Motor neuron (in vitro differentiated cells): Measurements from ENCODE around the gene TMEM41B. TPM values are rescaled to one million over a fixed set of nuclear protein-coding genes. Genes with fewer than 3 reads are reported as not detected.
A peak's percentile ranks its signal among the peaks of the same experiment; 100 is the strongest.
"Not testable (repeated sequence)": the region's sequence is repeated elsewhere in the genome, so short reads cannot be mapped to it uniquely, and the experiment has no call there.

ENCODE experiments used
- ATAC-seq, 8 experiments: fragments of 200-7000 bp; cut with Tn5 transposase; replicated peaks in 6 of 8; 2 replicates each; pipeline ENCODE4 v1.8.0; 2021; ENCODE audit warnings: mild to moderate bottlenecking in 8 of 8, moderate library complexity in 8 of 8
- H3K27ac ChIP-seq, 2 donors: fragments of 250-450 bp; sonication (Bioruptor Pico); 2 replicates each; pipeline ENCODE4 v1.9.0; 2021; ENCODE audit warnings: antibody characterized with exemption in 2 of 2, mild to moderate bottlenecking in 2 of 2, moderate library complexity in 1 of 2
- H3K4me1 ChIP-seq, 2 donors: fragments of 250-450 bp; sonication (Bioruptor Pico); replicated peaks in 1 of 2; 2 replicates each; pipeline ENCODE4 v1.6.1; 2021; ENCODE audit warnings: antibody characterized with exemption in 2 of 2, mild to moderate bottlenecking in 2 of 2, moderate library complexity in 1 of 2
- H3K4me3 ChIP-seq, 5 donors: fragments of 250-450 bp; sonication (Bioruptor Pico); 2 replicates each; pipeline ENCODE4 v1.9.0; 2021; ENCODE audit warnings: antibody characterized with exemption in 5 of 5, mild to moderate bottlenecking in 5 of 5, moderate library complexity in 4 of 5
- WGBS, 10 experiments: fragments of 450-650 bp; shearing (Covaris generic); methylation state at CpG; one replicate each; pipeline ENCODE4 v1.0.0; 2022; 5-methylcytosine and 5-hydroxymethylcytosine counted together
- in situ Hi-C, 9 experiments: fragments of 400-800 bp; cut with MboI; loops; one replicate each; pipeline ENCODE4 v1.15.0; 2021; ENCODE audit warnings: low sequenced_read_pairs in 9 of 9, low pct_unique_long_range_greater_than_20kb in 2 of 9; ENCODE audit not compliant: unreplicated experiment in 9 of 9
- total RNA-seq, 8 experiments: library from RNA; unstranded; fragments of 300-600 nt; gene quantifications; 2 replicates each; pipeline versions ENCODE4 v1.2.3 to v1.2.4, GENCODE V29; 2022

Gene TMEM41B, protein sequence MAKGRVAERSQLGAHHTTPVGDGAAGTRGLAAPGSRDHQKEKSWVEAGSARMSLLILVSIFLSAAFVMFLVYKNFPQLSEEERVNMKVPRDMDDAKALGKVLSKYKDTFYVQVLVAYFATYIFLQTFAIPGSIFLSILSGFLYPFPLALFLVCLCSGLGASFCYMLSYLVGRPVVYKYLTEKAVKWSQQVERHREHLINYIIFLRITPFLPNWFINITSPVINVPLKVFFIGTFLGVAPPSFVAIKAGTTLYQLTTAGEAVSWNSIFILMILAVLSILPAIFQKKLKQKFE
- 10 to 100 TPM; 27.7 to 41.6 (median 30.4) TPM for total RNA-seq

DNA sequence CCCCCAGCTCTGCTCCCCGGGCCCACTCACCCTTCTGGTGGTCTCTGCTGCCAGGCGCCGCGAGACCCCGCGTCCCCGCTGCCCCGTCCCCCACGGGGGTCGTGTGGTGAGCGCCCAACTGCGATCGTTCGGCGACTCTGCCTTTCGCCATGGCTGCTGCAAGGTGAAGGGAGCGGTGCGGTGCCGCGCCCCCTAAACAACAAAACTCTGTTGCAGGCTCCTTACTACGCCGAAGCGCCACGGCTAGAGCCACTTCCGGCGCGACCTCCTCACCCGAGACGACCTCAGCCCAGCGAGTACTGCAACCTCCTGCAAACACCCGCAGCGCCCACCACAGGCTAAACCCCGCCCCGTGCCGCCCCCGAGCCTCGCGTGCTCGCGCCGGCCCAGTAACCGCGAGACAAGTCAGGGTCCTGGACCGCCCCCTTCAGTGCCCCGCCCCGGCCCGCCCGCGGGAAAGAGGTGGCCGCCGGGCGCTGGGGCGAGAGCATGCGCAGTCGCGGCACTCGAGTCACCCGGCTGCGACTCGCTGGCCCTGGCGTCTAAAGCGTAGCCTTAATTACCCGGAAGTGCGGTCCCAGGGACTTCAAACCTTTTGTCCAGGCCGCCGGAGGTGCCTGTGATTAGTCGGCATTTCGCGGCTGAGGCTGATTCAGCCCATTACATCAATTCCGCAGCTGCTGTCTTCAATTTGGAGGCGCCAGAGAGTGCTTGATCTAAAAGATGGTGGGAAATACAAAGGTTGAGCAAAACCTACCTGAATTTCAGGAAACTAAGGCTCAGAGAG is at the start of gene TMEM41B:
TSS of gene TMEM41B (minus strand) at position 303 of the 787 bp plus-strand sequence. CDS start at position 151, 152 bp downstream.
- peaks cover 7 to 17% of the 10 kb centered on the region in 2 donors for H3K4me1 ChIP-seq
- ATAC-seq, result peak; percentile 93 to 97 (median 96)
- peak within 1 kb of the TSS; percentile 62 to 88 (median 84) for H3K4me3 ChIP-seq
- in situ Hi-C loops, result no loop called here
- WGBS, 10 experiments, result 0% methylated on average over 1 to 5 of the region's 71 CpGs; no CpG with 5 or more reads in 4 of the 10 experiments
- H3K27ac ChIP-seq, result peak within 1 kb of the TSS; percentile 90 to 95

DNA sequence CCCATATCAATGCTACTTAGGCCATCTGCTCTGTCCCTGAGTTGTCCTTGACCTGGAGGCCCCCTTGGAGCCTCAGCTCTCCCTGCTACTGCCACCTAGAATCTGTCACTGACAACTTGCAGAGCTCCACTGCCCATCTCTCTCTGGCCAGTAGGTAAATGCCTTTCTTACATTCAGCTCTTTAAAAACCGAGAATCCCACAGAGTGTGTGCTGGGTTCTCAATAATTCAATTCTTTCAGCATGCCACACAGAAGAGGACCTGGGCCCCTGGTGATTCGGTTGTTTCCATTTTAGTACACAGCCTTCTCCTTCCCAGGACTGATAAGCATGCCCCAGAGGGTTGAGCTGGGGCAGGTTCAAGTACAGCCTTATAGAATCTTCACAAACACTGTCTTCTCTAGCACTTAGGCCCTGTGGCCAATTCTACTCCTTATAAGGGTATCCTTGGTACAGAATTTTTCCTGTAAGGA is 48.0 kb upstream of the TMEM41B start:
- WGBS, 10 experiments, result 80 to 100% (median 86%) methylated on average over 1 to 2 of the region's 2 CpGs; no CpG with 5 or more reads in 5 of the 10 experiments
- in situ Hi-C loops, result no loop called here
- H3K27ac ChIP-seq, result peak overlapping the region in 1 of 2 donors; percentile 32
- no peak for ATAC-seq
- H3K4me1 ChIP-seq, result peaks cover 15% of the 10 kb centered on the region in 2 donors
- H3K4me3 ChIP-seq, result no peak overlapping the region

DNA sequence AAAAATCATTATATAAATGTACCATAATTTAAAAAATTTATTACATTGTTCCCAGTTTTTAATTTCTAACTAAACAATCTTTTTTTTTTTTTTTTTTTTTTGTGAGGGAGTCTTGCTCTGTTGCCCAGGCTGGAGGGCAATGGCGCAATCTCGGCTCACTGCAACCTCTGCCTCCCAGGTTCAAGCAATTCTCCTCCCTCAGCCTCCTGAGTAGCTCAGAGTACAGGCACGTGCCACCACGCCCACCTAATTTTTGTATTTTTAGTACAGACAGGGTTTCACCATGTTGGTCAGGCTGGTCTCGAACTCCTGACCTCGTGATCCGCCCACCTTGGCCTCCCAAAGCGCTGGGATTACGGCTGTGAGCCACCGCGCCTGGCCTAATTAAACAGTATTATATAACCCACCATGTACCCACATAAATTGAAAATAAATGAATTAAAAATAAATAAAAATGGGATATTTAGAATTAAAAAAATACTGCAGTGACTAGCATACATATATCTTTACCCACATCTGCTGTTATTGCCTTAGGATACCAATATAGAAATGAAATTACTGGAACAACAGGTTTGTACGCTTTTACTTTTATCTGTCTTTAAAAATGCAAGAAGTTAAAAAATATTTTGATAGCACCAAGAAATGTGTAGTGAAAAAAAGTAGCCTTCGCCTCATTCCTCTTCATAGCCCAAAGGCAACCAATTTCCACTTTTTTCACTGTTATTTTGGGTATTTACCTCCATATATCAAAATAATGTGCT is 46.6 kb upstream of the TMEM41B start:
- ATAC-seq, H3K27ac ChIP-seq, H3K4me3 ChIP-seq, in situ Hi-C loops: not testable (repeated sequence)
- 77 to 98% (median 93%) methylated on average over 3 to 13 of the region's 13 CpGs for WGBS, 10 experiments
- H3K4me1 ChIP-seq, result peaks cover 15% of the 10 kb centered on the region in 2 donors

DNA sequence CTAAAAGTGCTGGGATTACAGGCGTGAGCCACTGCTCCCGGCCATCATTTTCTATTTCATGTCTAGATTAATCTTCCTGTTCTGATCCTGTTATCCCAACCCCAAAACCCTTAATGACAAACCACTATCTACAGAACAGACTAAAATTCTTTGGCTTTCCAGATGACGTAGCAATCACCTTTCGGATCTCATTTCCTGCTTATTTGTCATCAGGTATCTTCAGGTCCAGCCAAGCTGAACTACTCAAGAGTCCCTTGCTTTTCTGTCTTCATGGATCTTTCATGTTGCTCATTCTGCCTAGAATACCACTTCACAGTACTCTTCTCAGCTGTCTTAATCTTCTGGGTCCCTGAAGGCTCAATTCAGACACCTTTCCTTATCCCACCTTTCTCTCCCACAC is 42.6 kb upstream of the TMEM41B start:
- peaks cover 0 to 2% of the 10 kb centered on the region in 2 donors for H3K4me1 ChIP-seq
- no peak overlapping the region for H3K27ac ChIP-seq
- no peak for ATAC-seq
- 72 to 100% (median 94%) methylated on average over 1 to 4 of the region's 4 CpGs; no CpG with 5 or more reads in 2 of the 10 experiments for WGBS, 10 experiments
- H3K4me3 ChIP-seq, result no peak overlapping the region
- in situ Hi-C loops, result no loop called here

DNA sequence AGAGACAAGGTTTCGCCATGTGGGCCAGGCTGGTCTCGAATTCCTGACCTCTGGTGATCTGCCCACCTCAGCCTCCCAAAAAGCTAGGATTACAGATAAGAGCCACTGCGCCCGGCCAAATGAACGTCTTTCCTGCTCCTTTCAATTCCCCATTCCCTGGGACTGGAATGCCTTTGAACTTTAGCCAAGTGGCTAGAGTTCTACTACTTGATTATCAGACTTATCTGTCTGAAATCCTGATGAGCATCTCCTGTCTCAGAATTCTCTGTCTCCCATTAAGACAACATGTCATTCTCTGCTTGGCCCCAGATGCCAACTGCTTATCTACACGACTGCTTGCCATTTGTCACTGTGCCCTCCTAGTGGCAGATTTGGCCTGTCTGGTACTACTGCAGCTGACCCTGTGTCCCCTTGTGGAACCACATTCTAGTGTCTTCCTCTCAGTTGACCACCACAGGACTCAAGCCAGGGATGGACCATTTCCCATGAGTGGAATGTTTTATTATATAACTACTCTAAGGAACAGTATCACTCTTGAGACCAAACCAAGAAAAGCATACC is 37.0 kb upstream of the TMEM41B start:
- WGBS, 10 experiments, result 67 to 100% (median 83%) methylated on average over 1 to 6 of the region's 6 CpGs; no CpG with 5 or more reads in 4 of the 10 experiments
- no peak for ATAC-seq
- Histone ChIP-seq H3K4me3 (no peak overlapping the region), H3K27ac (no peak overlapping the region), H3K4me1 (no peaks in the 10 kb centered on the region)
- in situ Hi-C loops, result no loop called here

DNA sequence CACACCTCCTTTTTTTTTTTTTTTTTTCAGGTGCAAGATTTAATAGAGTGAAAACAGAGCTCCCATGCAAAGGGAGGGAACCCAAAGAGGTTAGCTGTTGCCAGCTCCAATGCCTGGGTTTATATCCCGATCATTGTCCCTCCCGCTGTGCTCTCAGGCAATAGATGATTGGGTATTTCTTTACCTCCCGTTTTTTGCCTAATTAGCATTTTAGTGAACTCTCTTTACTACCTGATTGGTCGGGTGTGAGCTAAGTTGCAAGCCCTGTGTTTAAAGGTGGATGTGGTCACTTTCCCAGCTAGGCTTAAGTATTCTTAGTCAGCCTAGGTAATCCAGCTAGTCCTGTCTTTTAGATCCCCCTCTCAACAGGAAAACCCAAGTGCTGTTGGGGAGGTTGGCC is 33.4 kb upstream of the TMEM41B start:
- H3K27ac ChIP-seq, H3K4me3 ChIP-seq, H3K4me1 ChIP-seq, ATAC-seq, in situ Hi-C loops: not testable (repeated sequence)
- WGBS, 10 experiments, result 20 to 100% (median 73%) methylated on average over 1 to 4 of the region's 4 CpGs

DNA sequence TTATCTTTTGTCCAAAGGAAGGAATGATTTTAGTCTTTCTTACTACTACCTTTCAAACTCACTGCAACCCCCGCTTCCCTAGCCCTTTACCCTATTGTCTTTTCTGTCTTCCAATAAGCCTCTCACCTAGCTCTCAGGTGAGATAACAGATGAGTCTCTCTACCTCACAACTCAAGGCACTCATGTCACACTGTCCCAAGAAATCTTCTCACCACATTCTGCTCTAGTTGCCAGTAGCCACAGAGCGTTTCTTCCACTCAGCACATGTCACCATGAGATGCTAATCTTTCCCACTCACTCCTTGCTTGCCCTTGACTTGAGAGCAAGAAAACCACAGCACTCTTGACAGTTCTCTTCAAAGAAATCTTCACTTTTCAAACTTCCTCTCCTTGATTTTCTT is 32.7 kb upstream of the TMEM41B start:
- no peak overlapping the region for H3K4me3 ChIP-seq
- peaks cover 0 to 3% of the 10 kb centered on the region in 2 donors for H3K4me1 ChIP-seq
- no peak overlapping the region for H3K27ac ChIP-seq
- ATAC-seq, result no peak
- in situ Hi-C loops, result no loop called here
- WGBS, 10 experiments, result 44 to 92% (median 86%) methylated on average over 1 to 2 of the region's 2 CpGs; no CpG with 5 or more reads in 2 of the 10 experiments

DNA sequence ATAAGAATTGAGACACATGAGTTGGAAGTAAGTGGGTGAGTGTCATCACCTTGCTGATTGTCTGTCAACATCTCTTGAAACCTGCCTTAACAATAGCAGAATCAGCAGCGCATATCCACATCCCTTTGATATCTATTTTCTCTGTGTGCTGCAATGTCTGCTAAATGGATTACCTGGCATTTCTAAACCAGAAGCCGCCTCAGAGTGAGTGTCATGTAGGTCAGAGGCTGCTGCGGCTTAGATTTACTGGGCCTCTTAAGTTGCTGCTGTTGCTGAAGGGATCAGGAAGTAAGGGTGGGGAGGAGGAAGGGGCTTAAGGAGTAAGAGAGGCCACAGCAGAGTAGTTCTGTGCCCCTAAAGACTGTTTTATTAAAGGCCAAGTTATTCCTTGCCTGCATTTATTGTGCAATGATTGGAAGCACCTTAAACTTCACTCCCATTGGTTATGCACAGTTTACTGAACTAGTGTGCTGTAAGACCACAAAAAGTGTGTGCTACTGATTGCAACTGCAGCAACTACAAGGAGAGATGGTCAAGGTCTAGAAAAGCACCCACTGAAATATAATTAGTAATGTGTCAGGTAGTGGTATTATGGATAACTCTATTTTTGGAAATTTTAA is 29.8 kb upstream of the TMEM41B start:
- H3K4me1 ChIP-seq, result peaks cover 0 to 3% of the 10 kb centered on the region in 2 donors
- no peak overlapping the region for H3K4me3 ChIP-seq
- H3K27ac ChIP-seq, result no peak overlapping the region
- peak in 1 of 8 experiments; percentile 10 for ATAC-seq
- in situ Hi-C loops, result no loop called here
- 50 to 100% (median 77%) methylated on average over 1 to 3 of the region's 3 CpGs; no CpG with 5 or more reads in 4 of the 10 experiments for WGBS, 10 experiments

DNA sequence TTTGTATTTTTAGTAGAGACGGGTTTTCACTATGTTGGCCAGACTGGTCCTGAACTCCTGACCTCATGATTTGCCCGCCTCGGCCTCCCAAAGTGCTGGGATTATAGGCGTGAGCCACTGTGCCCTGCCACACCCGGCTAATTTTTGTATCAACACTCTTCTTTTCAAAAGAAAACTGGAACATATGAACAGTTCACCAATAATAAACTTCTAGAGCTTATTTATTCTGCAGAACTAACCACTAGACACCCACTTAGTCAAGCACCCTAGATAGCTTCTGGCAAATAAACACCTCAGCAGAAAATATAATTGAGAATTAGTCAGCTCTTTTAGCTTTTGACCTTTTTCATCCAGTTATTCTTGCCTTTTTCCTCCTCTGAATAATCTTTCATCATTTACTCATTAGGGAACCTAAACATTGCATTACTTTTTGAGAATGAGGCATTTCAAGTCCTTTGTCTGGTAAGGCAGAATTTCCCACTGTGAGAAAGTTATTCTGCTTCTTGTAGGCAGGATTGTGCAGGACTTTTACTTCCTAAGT is 27.3 kb upstream of the TMEM41B start:
- Histone ChIP-seq H3K4me1 (peaks cover 0 to 3% of the 10 kb centered on the region in 2 donors), H3K4me3 (no peak overlapping the region), H3K27ac (no peak overlapping the region)
- 75 to 90% methylated on average over 2 to 5 of the region's 5 CpGs; no CpG with 5 or more reads in 8 of the 10 experiments for whole genome bisulfite sequencing, 10 experiments
- in situ Hi-C loops, result no loop called here
- no peak for ATAC-seq

DNA sequence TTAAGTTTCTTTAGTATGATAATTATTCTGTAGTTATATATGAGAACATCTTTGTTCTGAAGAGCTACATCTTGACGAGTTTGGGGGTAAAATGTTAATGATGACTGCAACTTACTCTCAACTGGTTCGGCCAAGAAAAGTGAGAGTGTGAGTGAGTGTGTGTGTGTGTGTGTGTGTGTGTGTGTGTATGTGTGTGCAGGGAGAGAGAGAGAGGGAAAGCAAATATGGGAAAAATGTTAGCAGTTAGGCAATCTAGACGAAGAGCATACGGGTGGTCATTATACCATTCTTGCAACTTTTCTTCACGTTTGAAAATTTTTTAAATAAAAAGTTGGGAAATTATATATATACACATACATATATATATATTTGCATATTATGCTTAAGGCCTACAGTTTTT is 18.3 kb upstream of the TMEM41B start:
- 53 to 100% (median 83%) methylated on average over 1 to 5 of the region's 5 CpGs for WGBS, 10 experiments
- Histone ChIP-seq H3K4me1 (no peaks in the 10 kb centered on the region), H3K4me3 (no peak overlapping the region), H3K27ac (no peak overlapping the region)
- in situ Hi-C loops, result no loop called here
- ATAC-seq, result no peak

DNA sequence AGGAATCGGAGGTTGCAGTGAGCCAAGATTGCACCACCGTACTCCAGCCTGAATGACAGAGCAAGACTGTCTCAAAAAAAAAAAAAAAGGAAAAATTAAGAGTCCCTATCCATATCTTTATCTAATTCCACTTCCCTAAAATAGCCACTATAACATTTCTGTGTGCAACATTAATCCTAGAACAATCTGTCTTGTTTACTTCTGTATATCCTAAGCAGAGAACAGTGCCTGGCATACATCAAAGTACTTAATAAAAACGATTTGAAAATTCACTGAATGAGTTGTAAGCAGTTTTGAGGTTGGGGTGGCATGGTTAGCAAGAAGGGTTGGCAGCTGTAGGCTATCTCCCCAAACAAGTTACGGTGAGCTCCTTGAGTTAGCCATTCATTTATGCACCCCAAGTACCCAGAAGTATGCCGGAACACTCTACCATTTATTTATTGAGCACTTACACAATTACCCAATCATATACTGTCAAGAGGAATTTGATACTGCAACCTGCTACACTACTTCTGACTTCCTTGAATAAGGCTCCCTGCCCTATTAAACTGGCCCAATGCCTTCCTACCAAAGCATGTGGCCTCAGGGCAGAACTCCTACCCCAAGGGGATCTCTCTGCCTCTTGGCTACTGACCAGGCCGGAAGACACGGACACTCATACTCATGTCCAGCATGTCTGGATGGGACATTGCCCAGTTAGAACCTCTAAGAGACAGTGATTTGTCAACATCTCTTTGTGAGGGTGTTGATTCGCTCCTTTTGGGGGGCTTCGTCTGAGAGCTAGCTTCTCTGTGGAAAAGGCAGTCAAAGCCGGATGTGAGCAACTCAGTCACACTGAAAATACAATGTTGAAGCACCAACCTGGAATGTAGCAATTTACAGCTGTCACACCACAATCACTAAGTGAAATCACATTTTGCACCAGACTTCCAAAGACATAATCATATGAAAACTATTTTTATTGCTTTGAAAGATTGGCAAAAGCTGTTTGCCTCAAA is 16.3 kb upstream of the TMEM41B start:
- in situ Hi-C loops, result no loop called here
- peak in 2 of 8 experiments; percentile 71 to 87 for ATAC-seq
- 42 to 90% (median 81%) methylated on average over 1 to 10 of the region's 10 CpGs; no CpG with 5 or more reads in 1 of the 10 experiments for WGBS, 10 experiments
- no peak overlapping the region for H3K27ac ChIP-seq
- no peak overlapping the region for H3K4me3 ChIP-seq
- H3K4me1 ChIP-seq, result no peaks in the 10 kb centered on the region
